IMR-90 (cell line): Measurements from ENCODE around the gene ZNF644.

Source experiments
- CEBPB ChIP-seq: IDR thresholded peaks from 2 replicates; pipeline ENCODE4 v1.6.1; 2012; ENCODE audit warnings: low read depth, low read length, improper control_type of control experiment
- FOS ChIP-seq: fragments of 150-350 bp; IDR thresholded peaks from 2 replicates; pipeline ENCODE4 v1.6.1; 2016; ENCODE audit warnings: low read depth, low read length
- MXI1 ChIP-seq: IDR thresholded peaks from 2 replicates; pipeline ENCODE4 v1.6.1; 2012; ENCODE audit warnings: low read depth, mild to moderate bottlenecking, low read length, moderate library complexity, borderline replicate concordance
- POLR2A ChIP-seq: IDR thresholded peaks from 2 replicates; pipeline ENCODE4 v1.6.1; 2012; ENCODE audit warnings: mild to moderate bottlenecking, low read depth, low read length
- RAD21 ChIP-seq: IDR thresholded peaks from 2 replicates; pipeline ENCODE4 v1.6.1; 2012; ENCODE audit warnings: low read length, improper control_type of control experiment
- RCOR1 ChIP-seq: IDR thresholded peaks from 2 replicates; pipeline ENCODE4 v1.6.1; 2012; ENCODE audit warnings: mild to moderate bottlenecking, low read length, improper control_type of control experiment; ENCODE audit not compliant: insufficient replicate concordance
- TF ChIP-seq, protein P1 (sequence below): conservative IDR thresholded peaks from 2 replicates; pipeline ENCODE4 v1.5.1; 2012; ENCODE audit warnings: mild to moderate bottlenecking, low read depth, low read length, improper control_type of control experiment
- TF ChIP-seq, protein P2 (sequence below): fragments of 150-350 bp; IDR thresholded peaks from 2 replicates; pipeline ENCODE4 v1.6.1; 2017; ENCODE audit warnings: mild to moderate bottlenecking, antibody characterized with exemption, low read length, low read depth
- TF ChIP-seq, protein P3 (sequence below): fragments of 150-350 bp; IDR thresholded peaks from 2 replicates; pipeline ENCODE4 v1.6.1; 2016; ENCODE audit warnings: low read depth, mild to moderate bottlenecking, low read length, moderate library complexity, borderline replicate concordance

DNA sequence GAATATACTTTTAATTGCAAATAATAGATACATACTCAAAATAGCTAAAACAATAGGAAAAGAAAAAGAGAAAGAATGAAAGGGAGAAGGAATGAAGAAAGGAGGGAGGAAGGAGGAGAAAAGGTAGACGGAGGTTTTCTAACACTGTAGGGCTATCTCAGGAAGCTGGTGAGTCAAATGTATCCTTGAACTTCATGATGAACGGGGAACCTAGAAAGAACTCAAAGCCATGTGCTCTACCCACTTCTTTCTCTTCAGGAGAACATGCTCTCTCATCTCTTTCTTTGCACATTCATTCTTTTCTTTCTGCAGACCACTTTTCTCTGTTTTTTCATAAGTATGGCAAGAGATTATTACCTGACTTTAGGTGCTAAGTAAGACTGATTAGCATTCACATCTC is 37.3 kb upstream of the ZNF644 start:
- TF ChIP-seq, protein P1, sequence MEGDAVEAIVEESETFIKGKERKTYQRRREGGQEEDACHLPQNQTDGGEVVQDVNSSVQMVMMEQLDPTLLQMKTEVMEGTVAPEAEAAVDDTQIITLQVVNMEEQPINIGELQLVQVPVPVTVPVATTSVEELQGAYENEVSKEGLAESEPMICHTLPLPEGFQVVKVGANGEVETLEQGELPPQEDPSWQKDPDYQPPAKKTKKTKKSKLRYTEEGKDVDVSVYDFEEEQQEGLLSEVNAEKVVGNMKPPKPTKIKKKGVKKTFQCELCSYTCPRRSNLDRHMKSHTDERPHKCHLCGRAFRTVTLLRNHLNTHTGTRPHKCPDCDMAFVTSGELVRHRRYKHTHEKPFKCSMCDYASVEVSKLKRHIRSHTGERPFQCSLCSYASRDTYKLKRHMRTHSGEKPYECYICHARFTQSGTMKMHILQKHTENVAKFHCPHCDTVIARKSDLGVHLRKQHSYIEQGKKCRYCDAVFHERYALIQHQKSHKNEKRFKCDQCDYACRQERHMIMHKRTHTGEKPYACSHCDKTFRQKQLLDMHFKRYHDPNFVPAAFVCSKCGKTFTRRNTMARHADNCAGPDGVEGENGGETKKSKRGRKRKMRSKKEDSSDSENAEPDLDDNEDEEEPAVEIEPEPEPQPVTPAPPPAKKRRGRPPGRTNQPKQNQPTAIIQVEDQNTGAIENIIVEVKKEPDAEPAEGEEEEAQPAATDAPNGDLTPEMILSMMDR, result no peak
- TF ChIP-seq POLR2A (no peak), FOS (no peak), CEBPB (no peak), RAD21 (no peak), MXI1 (no peak), RCOR1 (no peak)
- TF ChIP-seq, protein P2, sequence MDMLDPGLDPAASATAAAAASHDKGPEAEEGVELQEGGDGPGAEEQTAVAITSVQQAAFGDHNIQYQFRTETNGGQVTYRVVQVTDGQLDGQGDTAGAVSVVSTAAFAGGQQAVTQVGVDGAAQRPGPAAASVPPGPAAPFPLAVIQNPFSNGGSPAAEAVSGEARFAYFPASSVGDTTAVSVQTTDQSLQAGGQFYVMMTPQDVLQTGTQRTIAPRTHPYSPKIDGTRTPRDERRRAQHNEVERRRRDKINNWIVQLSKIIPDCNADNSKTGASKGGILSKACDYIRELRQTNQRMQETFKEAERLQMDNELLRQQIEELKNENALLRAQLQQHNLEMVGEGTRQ, result no peak
- TF ChIP-seq, protein P3, sequence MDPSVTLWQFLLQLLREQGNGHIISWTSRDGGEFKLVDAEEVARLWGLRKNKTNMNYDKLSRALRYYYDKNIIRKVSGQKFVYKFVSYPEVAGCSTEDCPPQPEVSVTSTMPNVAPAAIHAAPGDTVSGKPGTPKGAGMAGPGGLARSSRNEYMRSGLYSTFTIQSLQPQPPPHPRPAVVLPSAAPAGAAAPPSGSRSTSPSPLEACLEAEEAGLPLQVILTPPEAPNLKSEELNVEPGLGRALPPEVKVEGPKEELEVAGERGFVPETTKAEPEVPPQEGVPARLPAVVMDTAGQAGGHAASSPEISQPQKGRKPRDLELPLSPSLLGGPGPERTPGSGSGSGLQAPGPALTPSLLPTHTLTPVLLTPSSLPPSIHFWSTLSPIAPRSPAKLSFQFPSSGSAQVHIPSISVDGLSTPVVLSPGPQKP, result no peak
